SU-DHL-6 (cell line): ENCODE data around the gene TM4SF20.
"Not testable (repeated sequence)": the region's sequence is repeated elsewhere in the genome, so short reads cannot be mapped to it uniquely, and the experiment has no call there.

Experiments
- H2AFZ ChIP-seq: fragments of 200-600 bp; sonication (generic); 2 replicates; pipeline ENCODE4 v1.6.1; 2014; ENCODE audit warnings: low read depth, mild to moderate bottlenecking, moderate library complexity, mixed read lengths, antibody characterized with exemption, low read length; ENCODE audit not compliant: severe bottlenecking
- H3F3A ChIP-seq: fragments of 200-600 bp; shearing (Covaris generic); 2 replicates; pipeline ENCODE4 v1.6.0; 2016; ENCODE audit warnings: antibody characterized with exemption, mild to moderate bottlenecking; ENCODE audit not compliant: insufficient read depth
- H3K27ac ChIP-seq: fragments of 200-600 bp; sonication (generic); 2 replicates; pipeline ENCODE4 v1.5.1; 2016; ENCODE audit warnings: low read depth, mild to moderate bottlenecking, low read length, moderate library complexity, mixed read lengths
- H3K27me3 ChIP-seq: fragments of 200-600 bp; sonication (generic), shearing (Covaris generic); 2 replicates; pipeline ENCODE4 v1.6.0; 2014; ENCODE audit warnings: mild to moderate bottlenecking, low read length
- H3K36me3 ChIP-seq: fragments of 200-600 bp; sonication (generic); 2 replicates; pipeline ENCODE4 v1.6.1; 2014; ENCODE audit warnings: mild to moderate bottlenecking, low read length, mixed read lengths
- H3K4me2 ChIP-seq: fragments of 300-600, 200-600 bp; shearing (Covaris generic), sonication (generic); 2 replicates; pipeline ENCODE4 v1.6.0; 2014; ENCODE audit warnings: low read length, low read depth, mild to moderate bottlenecking; ENCODE audit not compliant: poor library complexity, severe bottlenecking
- H3K4me3 ChIP-seq: fragments of 200-600 bp; sonication (generic); 2 replicates; pipeline ENCODE4 v1.5.1; 2014; ENCODE audit warnings: antibody characterized with exemption, low read length, mild to moderate bottlenecking, mixed read lengths; ENCODE audit not compliant: insufficient read depth, poor library complexity, severe bottlenecking
- H3K79me2 ChIP-seq: fragments of 200-600 bp; sonication (generic); 2 replicates; pipeline ENCODE4 v1.6.1; 2014; ENCODE audit warnings: mild to moderate bottlenecking, low read length, moderate library complexity; ENCODE audit not compliant: insufficient read depth
- H3K9ac ChIP-seq: fragments of 200-600 bp; sonication (generic); 2 replicates; pipeline ENCODE4 v1.7.0; 2014; ENCODE audit warnings: mild to moderate bottlenecking, low read length
- H3K9me2 ChIP-seq: fragments of 200-600 bp; sonication (generic); replicated peaks from 2 replicates; pipeline ENCODE4 v1.6.1; 2014; ENCODE audit warnings: low read length; ENCODE audit not compliant: insufficient read depth
- H3K9me3 ChIP-seq: fragments of 200-600 bp; sonication (generic); 2 replicates; pipeline ENCODE4 v1.6.1; 2014; ENCODE audit warnings: low read length, mixed read lengths; ENCODE audit not compliant: insufficient read depth
- H4K20me1 ChIP-seq: fragments of 200-600 bp; sonication (generic); 2 replicates; pipeline ENCODE4 v1.6.1; 2014; ENCODE audit warnings: low read depth, mild to moderate bottlenecking, antibody characterized with exemption, low read length, moderate library complexity, mixed read lengths
- CTCF ChIP-seq: fragments of 200-600 bp; sonication (generic); IDR thresholded peaks from one replicate; pipeline ENCODE4 v1.5.1; 2017; ENCODE audit warnings: antibody characterized with exemption, mild to moderate bottlenecking, low read length, moderate library complexity; ENCODE audit not compliant: insufficient read depth, poor library complexity, severe bottlenecking
- EZH2phosphoT487 ChIP-seq: fragments of 200-600 bp; sonication (generic), shearing (Covaris generic); conservative IDR thresholded peaks from 2 replicates; pipeline ENCODE4 v1.6.1; 2018; ENCODE audit warnings: mild to moderate bottlenecking, antibody characterized with exemption, low read length, moderate library complexity, mixed read lengths

Gene TM4SF20

DNA sequence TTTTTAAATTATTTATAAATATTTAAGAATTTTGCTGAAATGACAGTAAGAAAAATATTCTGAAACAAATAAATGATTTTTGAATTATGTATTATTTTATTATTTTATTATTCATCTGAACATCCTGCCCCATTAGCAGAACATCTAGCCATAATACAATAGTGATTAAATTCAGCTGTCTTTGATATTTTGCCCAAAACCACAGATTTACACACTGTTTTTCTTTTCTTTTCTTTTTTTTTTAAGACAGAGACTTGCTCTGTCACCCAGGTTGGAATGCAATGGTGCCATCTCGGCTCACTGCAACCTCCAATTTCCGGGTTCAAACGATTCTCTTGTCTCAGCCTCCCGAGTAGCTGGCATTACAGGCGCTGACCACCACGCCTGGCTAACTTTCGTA is 10.6 kb upstream of the TM4SF20 start:
- Histone ChIP-seq H3K79me2 (no peaks in the 10 kb centered on the region), H2AFZ (no peak overlapping the region), H3K27me3 (no peaks in the 10 kb centered on the region), H3K9me3 (no peaks in the 10 kb centered on the region), H3F3A (no peaks in the 10 kb centered on the region), H3K9ac (no peak overlapping the region), H3K27ac (no peak overlapping the region), H3K4me2 (no peak overlapping the region), H3K4me3 (no peak overlapping the region), H3K9me2 (no peaks in the 10 kb centered on the region), H4K20me1 (no peaks in the 10 kb centered on the region), H3K36me3 (no peaks in the 10 kb centered on the region)
- TF ChIP-seq CTCF, result no peak
- TF ChIP-seq EZH2phosphoT487, result no peak

DNA sequence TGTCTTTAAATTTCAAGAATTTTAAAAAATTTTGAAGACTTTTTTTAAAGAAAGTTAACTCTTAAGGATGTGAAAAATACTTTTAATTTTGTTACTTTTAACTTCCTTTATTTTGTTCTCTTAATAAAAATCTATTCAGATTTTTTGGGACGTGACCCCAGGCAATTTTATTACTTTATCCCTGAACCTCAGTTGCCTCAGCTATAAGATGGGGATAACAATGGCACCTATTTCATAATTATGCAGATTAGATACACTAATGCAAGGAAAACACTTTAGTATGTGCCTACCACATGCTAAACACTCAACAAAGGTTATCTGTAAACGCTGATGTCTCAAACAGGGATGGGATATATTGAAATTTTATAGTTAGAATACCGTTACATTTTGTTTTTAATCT is 10.1 kb upstream of the TM4SF20 start:
- H3K79me2 ChIP-seq, result no peaks in the 10 kb centered on the region
- H3K4me2 ChIP-seq, result no peak overlapping the region
- no peaks in the 10 kb centered on the region for H3F3A ChIP-seq
- H3K9me3 ChIP-seq, result no peaks in the 10 kb centered on the region
- H2AFZ ChIP-seq, result no peak overlapping the region
- TF ChIP-seq EZH2phosphoT487, result no peak
- no peak for TF ChIP-seq CTCF
- H3K9me2 ChIP-seq, result no peaks in the 10 kb centered on the region
- H3K36me3 ChIP-seq, result no peaks in the 10 kb centered on the region
- H3K27ac ChIP-seq, result no peak overlapping the region
- no peak overlapping the region for H3K9ac ChIP-seq
- no peaks in the 10 kb centered on the region for H4K20me1 ChIP-seq
- H3K27me3 ChIP-seq, result no peaks in the 10 kb centered on the region
- H3K4me3 ChIP-seq, result no peak overlapping the region

- H3K79me2 ChIP-seq, result no peaks in the 10 kb centered on the region
- H3K4me2 ChIP-seq, result no peak overlapping the region
- H3K9me3 ChIP-seq, result no peaks in the 10 kb centered on the region
- H4K20me1 ChIP-seq, result no peaks in the 10 kb centered on the region
- H3K9ac ChIP-seq, result no peak overlapping the region
- no peaks in the 10 kb centered on the region for H3K27me3 ChIP-seq
- no peaks in the 10 kb centered on the region for H3K9me2 ChIP-seq
- no peak overlapping the region for H2AFZ ChIP-seq
- no peaks in the 10 kb centered on the region for H3F3A ChIP-seq
- H3K27ac ChIP-seq, result no peak overlapping the region
- H3K4me3 ChIP-seq, result no peak overlapping the region
- H3K36me3 ChIP-seq, result no peaks in the 10 kb centered on the region
- no peak for TF ChIP-seq EZH2phosphoT487
- TF ChIP-seq CTCF, result no peak
Observed at GRCh38 chr2:227388537-227389011, 9.5 kb upstream of the TM4SF20 start.

GRCh38 chr2:227387583-227387982 is 8.5 kb upstream of the TM4SF20 start, which contains the start of gene SCYGR1:
Gene SCYGR1, minus strand, starts transcription at chr2:227387949. Its CDS starts 0 bp downstream, at chr2:227387949.
- H3K4me3 ChIP-seq, H3K9me2 ChIP-seq, H3K4me2 ChIP-seq, H3K27me3 ChIP-seq, H3K9ac ChIP-seq, H3K79me2 ChIP-seq, H3F3A ChIP-seq, H4K20me1 ChIP-seq, H3K9me3 ChIP-seq, H3K27ac ChIP-seq, H3K36me3 ChIP-seq, H2AFZ ChIP-seq: not testable (repeated sequence)
